C4-2B (cell line): ENCODE measurements around the gene KIF21A.

Experiments
- CTCF ChIP-seq: fragments of 450-650 bp; conservative IDR thresholded peaks from 2 replicates; pipeline ENCODE4 v1.5.1; 2017; ENCODE audit warnings: mild to moderate bottlenecking
- ZFX ChIP-seq: fragments of 450-650 bp; IDR thresholded peaks from 2 replicates; pipeline ENCODE4 v1.6.1; 2017

GRCh38 chr12:39429809-39430208 is 13.1 kb downstream of the KIF21A start:
- TF ChIP-seq CTCF = no peak
- TF ChIP-seq ZFX = no peak
